Activated CD8-positive, alpha-beta memory T cell treated with anti-CD3 and anti-CD28 coated beads, Interleukin-2, amount 50 U/mL, for 1 hour (primary cell): ENCODE measurements around the gene IFT88.

Experiments used
- DNase-seq: peaks from one replicate; pipeline ENCODE4 v3.0.0-alpha.2; 2020; ENCODE audit errors: extremely low read depth

Gene IFT88

GRCh38 chr13:20716951-20717350 is 150.0 kb downstream of the IFT88 start:
- DNase-seq: no peak

GRCh38 chr13:20717581-20718542 is 150.9 kb downstream of the IFT88 start:
- no peak for DNase-seq

GRCh38 chr13:20718958-20719566 is 152.1 kb downstream of the IFT88 start:
- DNase-seq: no peak

GRCh38 chr13:20719783-20720182 is 152.8 kb downstream of the IFT88 start:
- no peak for DNase-seq

- no peak for DNase-seq
Observed at GRCh38 chr13:20720499-20720898, 153.5 kb downstream of the IFT88 start.

GRCh38 chr13:20721058-20721453 is 154.1 kb downstream of the IFT88 start:
- DNase-seq: no peak

GRCh38 chr13:20721454-20722357 is 154.7 kb downstream of the IFT88 start:
- no peak for DNase-seq

GRCh38 chr13:20727856-20728255 is 160.9 kb downstream of the IFT88 start:
- no peak for DNase-seq

GRCh38 chr13:20728579-20729311 is 161.8 kb downstream of the IFT88 start:
- no peak for DNase-seq

- DNase-seq: no peak
Observed at GRCh38 chr13:20729633-20730585, 163.0 kb downstream of the IFT88 start.

- DNase-seq: no peak
Observed at GRCh38 chr13:20738616-20739015, 171.7 kb downstream of the IFT88 start.

GRCh38 chr13:20740021-20740420 is 173.1 kb downstream of the IFT88 start:
- DNase-seq: no peak
